Testis (tissue), 3 donors: ENCODE measurements around the gene FHOD3. TPM values are rescaled to one million over a fixed set of nuclear protein-coding genes. Genes with fewer than 3 reads are reported as not detected.

Experiments used
- DNase-seq: peaks from one replicate; pipeline ENCODE4 v3.0.0-alpha.2; 2019
- H3K27ac ChIP-seq, 2 donors: fragments of 200-600 bp; sonication (generic); one replicate each; pipeline ENCODE4 v1.5.1; 2019
- H3K27me3 ChIP-seq: fragments of 200-600 bp; sonication (generic); one replicate; pipeline ENCODE4 v1.5.1; 2019
- H3K36me3 ChIP-seq: fragments of 200-600 bp; sonication (generic); one replicate; pipeline ENCODE4 v1.5.1; 2017; ENCODE audit warnings: low read depth; ENCODE audit errors: missing control alignments
- H3K4me1 ChIP-seq: fragments of 200-600 bp; sonication (generic); one replicate; pipeline ENCODE4 v1.5.1; 2019
- H3K4me3 ChIP-seq, 2 donors: fragments of 200-600 bp; sonication (generic); one replicate each; pipeline ENCODE4 v1.5.1; 2017 to 2019
- H3K9me3 ChIP-seq: fragments of 200-600 bp; sonication (generic); one replicate; pipeline ENCODE4 v1.5.1; 2017
- CTCF ChIP-seq, 3 experiments: fragments of 450-650 bp in 2 of 3; fragments of 200-600 bp in 1 of 3; sonication (generic) in 1 of 3; IDR thresholded peaks; one replicate each; pipeline ENCODE4 v1.5.1; 2016 to 2019; ENCODE audit warnings: antibody characterized with exemption in 3 of 3, mild to moderate bottlenecking in 2 of 3, moderate library complexity in 1 of 3
- POLR2A ChIP-seq: fragments of 450-650 bp; IDR thresholded peaks from one replicate; pipeline ENCODE4 v1.6.1; 2017; ENCODE audit warnings: antibody characterized with exemption, mild to moderate bottlenecking, moderate library complexity
- WGBS, 2 donors: methylation state at CpG; one replicate each; pipeline ENCODE4 v1.1.5; 2018; 5-methylcytosine and 5-hydroxymethylcytosine counted together
- intact Hi-C: fragments of 100-400 bp; cut with DNase I; formaldehyde crosslinking; loops from one replicate; pipeline ENCODE4 v1.15.1; 2023; ENCODE audit warnings: low total_unique reads
- polyA plus RNA-seq: library from polyadenylated mRNA; stranded (reverse); fragments of 350-450 nt; fragmentation: Illumina TruSeq; extraction: RNeasy Lipid Tissue Mini Kit (QIAGEN cat#74804); gene quantifications from one replicate; pipeline ENCODE4 v1.2.3, GENCODE V29; 2014; ENCODE audit warnings: low read depth, low replicate concordance; ENCODE audit not compliant: insufficient read depth
- total RNA-seq, 2 donors: library from RNA; depleted of rRNA; stranded (reverse); fragments of >200 nt; gene quantifications; one replicate each; pipeline ENCODE4 v1.2.3, GENCODE V29; 2016

The FHOD3 gene
- total and polyA plus RNA-seq, 3 donors from 2014 or later: 6.5 to 46.8 (median 37.3) TPM

- no peaks in the 10 kb centered on the region for H3K27me3 ChIP-seq
- no peaks in the 10 kb centered on the region for H3K4me1 ChIP-seq
- no peak overlapping the region for H3K4me3 ChIP-seq
- H3K27ac ChIP-seq: no peak overlapping the region
- no peaks in the 10 kb centered on the region for H3K9me3 ChIP-seq
- TF ChIP-seq CTCF (IDR thresholded peaks at IDR 0.05) (no peak), POLR2A (no peak)
- no peak for DNase-seq
- H3K36me3 ChIP-seq: no peaks in the 10 kb centered on the region
- intact Hi-C loops: no loop called here
- 73% methylated on average over 2 of the region's 2 CpGs for WGBS, 2 donors
Observed at GRCh38 chr18:36692371-36692770, 394.9 kb downstream of the FHOD3 start.

- DNase-seq: no peak
- Histone ChIP-seq H3K36me3 (no peaks in the 10 kb centered on the region), H3K4me1 (no peaks in the 10 kb centered on the region), H3K9me3 (no peaks in the 10 kb centered on the region), H3K4me3 (no peak overlapping the region), H3K27me3 (no peaks in the 10 kb centered on the region), H3K27ac (no peak overlapping the region)
- TF ChIP-seq POLR2A: no peak
- no peak for TF ChIP-seq CTCF (IDR thresholded peaks at IDR 0.05)
- intact Hi-C loops: no loop called here
- 59 to 74% methylated on average over 4 to 9 of the region's 9 CpGs for WGBS, 2 donors
Observed at GRCh38 chr18:36692921-36693332, 395.4 kb downstream of the FHOD3 start.

GRCh38 chr18:36693931-36694620 lies 396.6 kb downstream of the FHOD3 start:
- intact Hi-C loops: no loop called here
- Histone ChIP-seq H3K27me3 (no peaks in the 10 kb centered on the region), H3K27ac (no peak overlapping the region), H3K9me3 (no peaks in the 10 kb centered on the region), H3K4me3 (no peak overlapping the region), H3K36me3 (no peaks in the 10 kb centered on the region), H3K4me1 (no peaks in the 10 kb centered on the region)
- no peak for DNase-seq
- TF ChIP-seq CTCF (IDR thresholded peaks at IDR 0.05) (no peak), POLR2A (no peak)
- 60 to 61% methylated on average over 15 of the region's 15 CpGs for WGBS, 2 donors

- no peaks in the 10 kb centered on the region for H3K4me1 ChIP-seq
- DNase-seq: no peak
- H3K27ac ChIP-seq: no peak overlapping the region
- WGBS, 2 donors: 86 to 87% methylated on average over 3 of the region's 3 CpGs
- intact Hi-C loops: no loop called here
- H3K9me3 ChIP-seq: no peaks in the 10 kb centered on the region
- no peaks in the 10 kb centered on the region for H3K36me3 ChIP-seq
- TF ChIP-seq POLR2A: no peak
- no peak for TF ChIP-seq CTCF (IDR thresholded peaks at IDR 0.05)
- H3K4me3 ChIP-seq: no peak overlapping the region
- H3K27me3 ChIP-seq: no peaks in the 10 kb centered on the region
Observed at GRCh38 chr18:36695806-36696205, 398.3 kb downstream of the FHOD3 start.

- H3K4me3 ChIP-seq: no peak overlapping the region
- no peak for DNase-seq
- intact Hi-C loops: no loop called here
- 87 to 93% methylated on average over 2 of the region's 2 CpGs for WGBS, 2 donors
- H3K27me3 ChIP-seq: no peaks in the 10 kb centered on the region
- H3K36me3 ChIP-seq: no peaks in the 10 kb centered on the region
- TF ChIP-seq POLR2A (no peak), CTCF (IDR thresholded peaks at IDR 0.05) (no peak)
- H3K4me1 ChIP-seq: no peaks in the 10 kb centered on the region
- no peaks in the 10 kb centered on the region for H3K9me3 ChIP-seq
- H3K27ac ChIP-seq: no peak overlapping the region
Observed at GRCh38 chr18:36697905-36698304, 400.4 kb downstream of the FHOD3 start.
